BE2C (cell line): ENCODE measurements around the gene AFDN.

Source experiments
- DNase-seq: peaks from one replicate; pipeline ENCODE4 v3.0.0-alpha.2; 2020
- H3K27me3 ChIP-seq: fragments of 250-450 bp; sonication (Bioruptor Pico); 2 replicates; pipeline ENCODE4 v1.5.1; 2020; ENCODE audit warnings: mild to moderate bottlenecking
- H3K36me3 ChIP-seq: fragments of 250-450 bp; sonication (Bioruptor Pico); 2 replicates; pipeline ENCODE4 v1.5.1; 2020; ENCODE audit warnings: mild to moderate bottlenecking
- H3K4me1 ChIP-seq: fragments of 250-450 bp; sonication (Bioruptor Pico); 2 replicates; pipeline ENCODE4 v1.5.1; 2020
- H3K4me3 ChIP-seq: 2 replicates; pipeline ENCODE4 v1.5.1; 2011; ENCODE audit warnings: low read depth, low read length
- H3K9me3 ChIP-seq: fragments of 250-450 bp; sonication (Bioruptor Pico); 2 replicates; pipeline ENCODE4 v1.5.1; 2020
- CTCF ChIP-seq: IDR thresholded peaks from 2 replicates; pipeline ENCODE4 v1.5.1; 2012; ENCODE audit warnings: mild to moderate bottlenecking, low read depth, low read length

Gene AFDN

GRCh38 chr6:167811040-167811439 lies 15.7 kb upstream of the AFDN start:
- peaks cover 16% of the 10 kb centered on the region for H3K4me1 ChIP-seq
- no peaks in the 10 kb centered on the region for H3K36me3 ChIP-seq
- H3K27me3 ChIP-seq: no peaks in the 10 kb centered on the region
- H3K9me3 ChIP-seq: no peaks in the 10 kb centered on the region
- TF ChIP-seq CTCF: no peak
- no peak for DNase-seq
- H3K4me3 ChIP-seq: peak overlapping the region; percentile 17

GRCh38 chr6:167811442-167812087 lies 15.1 kb upstream of the AFDN start:
- Histone ChIP-seq H3K4me1 (peaks cover 16% of the 10 kb centered on the region), H3K27me3 (no peaks in the 10 kb centered on the region), H3K9me3 (no peaks in the 10 kb centered on the region), H3K36me3 (no peaks in the 10 kb centered on the region), H3K4me3 (peak overlapping the region; percentile 17)
- peak; percentile 77 for DNase-seq
- no peak for TF ChIP-seq CTCF

- Histone ChIP-seq H3K9me3 (no peaks in the 10 kb centered on the region), H3K4me1 (peaks cover 16% of the 10 kb centered on the region), H3K36me3 (no peaks in the 10 kb centered on the region), H3K4me3 (peak overlapping the region; percentile 17), H3K27me3 (no peaks in the 10 kb centered on the region)
- TF ChIP-seq CTCF: no peak
- DNase-seq: no peak
These were observed 14.6 kb upstream of the AFDN start for GRCh38 chr6:167812088-167812487.

GRCh38 chr6:167815296-167815980 lies 11.3 kb upstream of the AFDN start:
- TF ChIP-seq CTCF: no peak
- DNase-seq: no peak
- H3K27me3 ChIP-seq: no peaks in the 10 kb centered on the region
- peaks cover 23% of the 10 kb centered on the region for H3K4me1 ChIP-seq
- H3K4me3 ChIP-seq: no peak overlapping the region
- no peaks in the 10 kb centered on the region for H3K9me3 ChIP-seq
- H3K36me3 ChIP-seq: no peaks in the 10 kb centered on the region

- no peak for DNase-seq
- TF ChIP-seq CTCF: no peak
- H3K4me3 ChIP-seq: no peak overlapping the region
- H3K36me3 ChIP-seq: no peaks in the 10 kb centered on the region
- H3K9me3 ChIP-seq: no peaks in the 10 kb centered on the region
- no peaks in the 10 kb centered on the region for H3K27me3 ChIP-seq
- peaks cover 11% of the 10 kb centered on the region for H3K4me1 ChIP-seq
These were observed 9.7 kb upstream of the AFDN start for GRCh38 chr6:167817016-167817415.

GRCh38 chr6:167817729-167818128 lies 9.0 kb upstream of the AFDN start:
- DNase-seq: no peak
- Histone ChIP-seq H3K9me3 (no peaks in the 10 kb centered on the region), H3K4me3 (no peak overlapping the region), H3K4me1 (peaks cover 8% of the 10 kb centered on the region), H3K27me3 (no peaks in the 10 kb centered on the region), H3K36me3 (no peaks in the 10 kb centered on the region)
- no peak for TF ChIP-seq CTCF
